G401.6 (cell line): Measurements from ENCODE around the gene MAGI1.
"Not testable (repeated sequence)": the region's sequence is repeated elsewhere in the genome, so short reads cannot be mapped to it uniquely, and the experiment has no call there.

Experiments
- FAIRE-seq: peaks from 2 replicates; lab custom pipeline; 2012; peaks lifted over from hg19 to GRCh38; lab: Jason Lieb, UNC

Gene MAGI1

DNA sequence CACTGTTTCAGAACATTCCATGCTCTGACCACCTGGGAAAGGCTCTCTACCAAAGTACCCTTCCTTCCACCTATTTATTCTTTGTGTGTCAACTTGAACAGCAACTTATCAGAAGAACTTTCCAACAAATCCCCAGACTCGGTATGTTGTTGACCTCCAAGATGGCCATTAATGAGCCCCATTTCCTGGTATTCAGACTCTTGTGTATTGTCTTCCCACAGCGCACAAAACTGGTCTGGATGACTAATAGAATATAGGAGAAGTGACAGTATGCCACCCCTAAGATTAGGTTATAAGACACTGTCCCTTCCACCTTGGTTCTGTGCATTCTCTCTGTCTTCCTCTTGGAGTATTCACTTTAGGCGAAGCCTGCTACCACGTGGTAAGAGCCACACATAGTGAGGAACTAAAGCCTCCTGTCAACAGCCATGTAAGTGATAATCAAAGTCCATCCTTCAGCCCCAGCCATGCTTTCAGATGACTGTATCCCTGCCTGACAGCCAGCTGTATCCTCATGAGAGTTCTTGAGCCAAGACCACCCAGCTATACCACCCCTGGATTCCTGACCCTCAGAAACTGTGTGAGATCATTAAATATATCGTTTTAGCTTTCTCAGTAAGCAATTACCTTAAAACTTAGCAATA is 481.7 kb downstream of the MAGI1 start:
- no peak for FAIRE-seq

DNA sequence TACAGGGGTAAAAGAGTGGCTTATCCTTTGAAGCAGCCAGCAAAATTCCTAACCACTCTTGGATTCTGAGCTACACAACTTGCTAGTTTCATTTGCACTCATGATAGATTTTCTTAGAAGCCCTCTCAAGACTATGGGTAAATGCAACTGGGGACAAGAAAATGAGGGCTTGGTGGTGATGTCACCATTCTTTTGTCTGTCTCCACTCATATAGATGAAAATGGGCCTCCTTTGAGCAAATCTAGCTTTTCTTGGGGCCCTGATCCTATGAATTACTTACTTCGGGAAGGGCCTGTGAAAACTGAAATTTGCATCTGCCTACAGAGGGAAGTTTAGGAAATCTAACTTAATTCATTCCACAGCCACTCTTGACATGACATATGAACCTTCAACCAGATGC is 486.3 kb downstream of the MAGI1 start:
- FAIRE-seq = no peak

DNA sequence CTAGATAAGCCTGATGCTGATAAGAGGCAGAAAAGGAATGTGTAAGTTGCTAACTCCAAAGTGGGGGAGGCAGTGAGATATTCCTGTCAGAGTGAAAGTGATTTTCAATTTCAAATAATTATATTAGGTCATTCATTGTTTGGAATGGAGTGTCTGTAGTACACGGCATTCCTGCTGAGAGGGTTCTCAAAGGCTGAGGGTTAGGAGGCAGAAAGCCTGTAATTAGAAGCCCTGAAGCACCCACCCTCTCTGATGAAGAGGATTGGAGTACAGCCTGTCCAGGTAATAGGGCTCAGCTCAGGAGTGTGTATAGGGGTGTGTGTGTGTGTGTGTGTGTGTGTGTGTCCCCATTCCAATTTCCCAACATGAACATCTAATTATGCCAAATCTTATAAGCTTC is 486.8 kb downstream of the MAGI1 start:
- no peak for FAIRE-seq

DNA sequence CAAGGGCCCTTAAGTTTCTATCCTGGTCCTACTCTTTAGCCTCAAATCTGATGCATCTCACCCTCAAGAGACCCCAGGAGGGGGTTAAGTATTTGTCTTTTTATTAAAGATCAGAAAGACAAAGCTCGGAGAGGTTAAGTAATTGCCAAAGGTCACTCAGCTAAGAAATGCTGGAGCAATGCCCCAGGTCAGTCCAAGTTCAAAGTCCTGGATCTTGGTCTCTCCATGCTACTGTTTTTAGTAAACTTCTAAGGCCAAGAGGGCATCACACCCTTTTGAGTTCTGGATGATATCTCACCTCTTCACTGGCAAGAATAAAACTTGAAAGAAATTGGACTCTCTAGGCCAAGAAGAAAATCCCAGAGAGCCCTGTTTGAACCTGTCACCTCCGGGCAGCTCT is 488.6 kb downstream of the MAGI1 start:
- FAIRE-seq = no peak

DNA sequence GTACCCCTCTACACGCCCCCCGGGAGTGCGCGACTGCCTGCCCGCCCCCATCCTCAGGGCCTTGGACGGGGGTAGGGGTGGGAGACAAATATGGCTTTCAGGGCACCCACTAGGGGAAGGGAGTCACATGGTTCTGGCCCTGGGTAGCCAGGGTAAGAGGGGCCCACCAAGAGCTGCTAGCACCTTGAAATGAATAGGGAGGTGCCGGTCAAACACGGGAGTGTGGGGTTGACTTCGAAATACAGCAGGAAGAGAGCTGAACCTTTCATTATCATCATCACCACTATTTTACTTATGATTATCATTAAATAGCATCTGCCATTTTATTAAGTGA is 489.1 kb downstream of the MAGI1 start:
- FAIRE-seq = no peak

DNA sequence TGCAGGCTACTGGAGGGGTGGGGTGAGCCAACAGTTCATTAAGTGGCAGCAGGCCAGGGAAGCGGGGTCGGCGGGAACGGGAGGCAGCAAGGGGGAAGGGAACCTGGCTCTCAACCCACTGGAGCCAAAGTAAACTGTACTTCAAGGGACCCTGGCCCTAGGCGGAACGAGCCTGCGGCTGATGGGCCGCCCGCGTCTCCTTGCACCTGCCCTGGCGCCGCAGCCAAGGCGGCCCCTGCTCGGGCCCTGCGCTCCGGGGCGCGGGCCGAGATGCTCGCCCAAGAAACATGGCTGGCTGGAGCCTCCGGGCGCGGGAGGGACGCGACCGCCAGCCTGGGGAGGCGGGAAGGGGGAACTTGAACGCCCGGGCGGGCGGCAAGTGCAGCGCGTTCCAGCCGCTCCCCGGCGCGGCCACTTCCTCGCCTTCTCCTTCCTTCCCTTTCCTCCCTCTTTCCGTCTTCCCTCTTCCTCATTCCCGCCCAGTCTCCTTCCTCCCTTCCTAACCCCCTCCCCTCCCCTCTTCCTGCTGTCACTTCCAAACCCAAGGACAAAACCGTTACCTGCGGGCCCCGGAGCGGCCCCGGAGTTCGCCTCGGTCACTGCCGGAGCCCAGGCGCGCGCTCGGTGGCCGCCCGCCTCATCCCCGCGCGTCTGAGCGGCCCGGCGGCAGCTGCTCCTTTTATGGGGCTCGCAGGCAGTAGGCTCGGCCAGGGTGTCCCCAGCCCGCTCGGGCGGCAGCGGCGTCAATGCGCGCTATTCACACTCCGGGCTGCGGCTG is 489.7 kb downstream of the MAGI1 start:
- FAIRE-seq = no peak

DNA sequence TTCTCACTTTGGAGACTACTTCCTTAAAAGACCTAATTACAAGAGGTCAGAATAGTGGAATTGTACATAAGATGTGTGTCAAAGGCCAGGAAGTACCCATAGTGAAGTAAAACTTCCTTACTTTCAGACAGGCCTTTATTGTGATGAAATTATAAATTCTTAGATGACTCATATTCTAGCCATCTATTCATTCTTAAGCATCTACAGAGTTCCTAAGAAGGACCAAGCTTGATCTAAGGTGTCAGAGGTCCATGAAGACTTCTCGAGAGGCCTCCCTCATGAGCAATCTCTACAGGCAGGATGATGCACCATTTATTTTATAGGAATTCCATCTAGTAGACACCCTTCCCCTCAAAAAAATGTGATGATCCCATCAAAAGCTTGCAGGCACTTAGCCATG is 493.3 kb downstream of the MAGI1 start:
- no peak for FAIRE-seq

DNA sequence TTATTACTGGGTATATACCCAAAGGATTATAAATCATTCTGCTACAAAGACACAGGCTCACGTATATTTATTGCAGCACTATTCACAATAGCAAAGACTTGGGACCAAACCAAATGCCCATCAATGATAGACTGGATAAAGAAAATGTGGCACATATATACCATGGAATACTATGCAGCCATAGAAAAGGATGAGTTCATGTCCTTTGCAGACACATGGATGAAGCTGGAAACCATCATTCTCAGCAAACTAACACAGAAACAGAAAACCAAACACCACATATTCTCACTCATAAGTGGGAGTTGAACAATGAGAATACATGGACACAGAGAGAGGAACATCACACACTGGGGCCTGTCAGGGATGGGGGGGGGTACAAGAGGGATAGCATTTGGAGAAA is 495.3 kb downstream of the MAGI1 start:
- not testable (repeated sequence) for FAIRE-seq

DNA sequence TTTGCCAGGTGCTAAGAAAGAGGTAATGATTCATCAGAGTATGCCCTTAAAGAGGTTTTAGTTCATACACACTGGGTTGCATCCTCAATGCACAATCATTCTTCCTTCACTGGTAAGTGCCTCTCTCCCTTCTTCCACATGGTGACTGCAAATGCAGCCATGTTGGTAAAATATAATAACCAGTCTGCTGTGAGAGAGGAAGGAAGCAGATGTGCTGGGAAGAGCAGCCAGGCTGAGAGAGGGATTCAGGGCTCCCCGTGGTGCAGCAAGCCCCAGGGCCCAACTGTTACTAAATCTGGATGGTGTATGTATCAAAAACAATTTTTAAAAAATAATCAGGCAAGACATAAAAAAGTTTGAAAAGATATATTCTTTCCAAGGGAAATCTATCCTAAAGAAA is 498.1 kb downstream of the MAGI1 start:
- no peak for FAIRE-seq

DNA sequence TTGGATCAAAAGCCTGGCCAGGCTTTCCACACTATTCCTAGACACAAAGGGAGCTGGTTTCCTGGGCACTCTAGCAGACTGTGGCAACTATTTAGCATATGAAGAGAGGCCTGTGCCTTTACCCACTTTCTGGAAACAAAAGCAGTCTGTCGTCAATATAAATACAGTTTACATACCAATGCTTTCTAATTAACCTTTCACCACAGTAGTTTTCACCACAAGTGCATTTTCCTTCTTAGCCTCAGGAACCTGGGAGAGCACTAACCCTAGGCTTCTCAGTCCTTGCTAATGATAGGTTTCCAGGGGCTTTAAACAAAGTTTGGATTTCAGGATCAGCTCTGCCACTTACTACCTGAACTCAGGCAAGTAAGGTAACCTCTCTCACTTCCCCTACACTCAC is 499.1 kb downstream of the MAGI1 start:
- FAIRE-seq = no peak

DNA sequence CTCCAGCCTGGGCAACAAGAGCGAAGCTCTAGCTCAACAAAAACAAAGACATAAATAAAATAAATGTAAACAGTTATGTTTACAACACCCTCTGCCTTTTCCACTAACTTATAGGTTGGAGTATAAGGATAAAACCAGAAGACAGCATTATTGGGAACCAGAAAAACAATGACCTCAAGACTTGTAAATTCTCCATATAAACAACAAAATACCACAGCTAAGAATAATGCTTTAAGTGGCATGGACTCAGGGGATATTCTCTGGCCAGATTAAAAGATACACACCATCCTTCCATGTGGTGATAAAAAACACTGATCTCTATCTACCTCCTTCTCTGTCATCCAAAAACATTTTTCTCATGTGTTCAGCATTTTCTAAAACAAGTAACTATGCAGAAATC is 500.6 kb downstream of the MAGI1 start:
- FAIRE-seq = no peak

DNA sequence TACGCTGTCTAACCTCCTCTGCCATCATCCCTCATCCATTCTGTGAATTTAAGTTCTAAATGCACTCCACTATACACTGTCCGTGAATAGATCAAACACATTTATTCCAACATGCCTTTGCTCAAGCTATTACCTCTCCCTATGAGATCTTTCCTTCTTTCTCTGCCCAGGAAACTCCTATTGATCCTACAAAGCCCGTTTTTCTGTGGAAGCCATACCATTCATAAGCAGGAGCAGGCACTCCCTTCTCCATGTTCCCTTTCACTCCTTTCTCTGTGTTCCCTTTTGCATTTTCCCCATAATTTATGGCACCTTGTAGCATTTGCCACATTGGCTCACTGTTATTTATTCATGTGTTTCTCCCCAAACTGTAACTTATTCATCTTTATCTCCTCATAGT is 501.6 kb downstream of the MAGI1 start:
- FAIRE-seq = no peak

DNA sequence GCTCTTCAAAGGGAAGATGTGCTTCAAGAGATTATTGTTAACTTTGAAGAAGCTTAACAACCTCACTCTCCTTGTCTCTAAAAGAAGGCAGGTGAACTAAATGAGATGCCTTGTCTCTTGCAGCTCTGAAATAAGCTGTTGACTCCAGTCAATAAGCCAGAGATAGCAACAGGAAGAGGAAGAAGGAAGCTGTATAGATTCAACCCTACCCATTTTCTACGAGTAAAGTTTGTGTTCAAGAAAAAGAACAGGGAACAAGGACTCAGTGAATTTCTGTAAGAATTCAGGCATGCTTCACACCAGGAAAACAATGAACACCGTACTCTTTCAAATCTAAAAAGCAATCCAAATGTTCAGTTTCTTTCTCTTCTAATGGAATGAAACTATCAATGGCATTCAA is 503.5 kb downstream of the MAGI1 start:
- no peak for FAIRE-seq

DNA sequence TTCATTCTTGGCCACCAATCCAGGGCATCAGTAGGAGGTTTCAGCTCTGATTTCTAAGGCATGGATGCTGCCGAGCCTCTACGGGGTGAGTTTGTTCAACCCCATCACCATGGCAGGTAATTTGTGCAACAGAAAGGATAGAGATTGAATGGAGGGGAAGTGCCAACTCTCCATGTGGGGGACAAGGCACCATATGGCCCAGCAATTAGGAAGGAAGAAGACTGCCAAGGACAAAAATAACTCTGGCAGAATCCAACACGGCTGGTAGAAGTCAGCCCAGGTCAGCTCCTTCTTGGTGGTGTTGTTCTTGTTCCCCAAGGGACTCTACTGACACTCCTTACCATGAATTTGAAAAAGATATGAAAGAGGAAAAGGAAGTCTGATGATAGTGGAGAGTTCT is 503.9 kb downstream of the MAGI1 start:
- FAIRE-seq = no peak

DNA sequence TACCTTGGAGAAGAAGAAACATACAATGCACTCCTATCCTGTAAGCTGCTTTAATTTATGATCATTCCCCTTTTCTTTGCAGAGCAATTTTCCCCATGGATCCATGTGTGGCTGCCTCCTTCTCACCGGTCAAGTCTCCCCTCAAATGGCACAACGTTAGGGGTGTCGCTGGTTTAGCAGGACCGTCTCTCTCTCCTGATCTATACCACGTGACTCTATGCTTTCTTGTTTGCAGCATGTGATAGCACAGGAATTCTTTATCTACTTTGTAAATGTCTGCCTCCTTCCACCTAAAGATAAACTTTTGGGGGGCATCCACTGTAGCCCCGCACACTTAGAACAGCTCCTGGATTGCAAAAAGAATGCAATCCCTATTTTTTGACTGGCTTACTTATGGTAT is 506.0 kb downstream of the MAGI1 start:
- FAIRE-seq = no peak

DNA sequence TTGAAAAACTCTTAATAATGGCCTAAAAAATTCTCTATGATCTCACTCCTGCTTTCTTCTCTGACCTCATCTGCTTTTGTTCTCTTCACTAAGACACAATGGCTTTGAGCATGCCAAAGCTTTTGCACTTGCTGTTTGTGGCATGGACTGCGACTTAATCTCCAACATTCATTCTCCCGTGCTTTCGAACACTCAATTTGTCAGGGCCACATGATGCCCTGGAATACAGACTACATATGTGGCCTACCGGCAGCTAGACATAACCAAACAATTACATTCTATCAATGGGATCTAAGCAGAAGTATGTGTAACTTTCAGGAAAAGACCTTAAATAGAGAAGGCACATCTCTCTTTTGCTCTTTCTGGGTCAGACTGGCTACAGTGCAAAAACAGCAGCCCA is 506.5 kb downstream of the MAGI1 start:
- FAIRE-seq = no peak

DNA sequence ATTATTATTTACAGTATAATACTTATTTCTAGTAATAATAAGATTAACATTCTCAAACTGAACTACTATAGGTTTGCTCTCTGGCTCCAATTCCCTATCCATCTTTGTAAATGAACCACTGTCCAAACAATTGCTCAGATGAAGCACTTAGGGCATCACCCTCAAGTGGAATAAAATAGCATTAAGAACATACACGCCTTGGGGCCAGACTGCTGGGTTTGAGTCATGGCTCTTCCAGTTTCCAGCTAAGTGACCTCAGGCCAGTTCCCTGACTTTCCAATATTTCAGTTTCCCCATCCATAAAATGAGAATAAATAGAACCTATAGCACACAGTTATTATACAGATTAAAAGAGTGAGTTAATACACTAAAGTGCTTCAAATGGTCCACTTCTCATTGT is 507.2 kb downstream of the MAGI1 start:
- no peak for FAIRE-seq

DNA sequence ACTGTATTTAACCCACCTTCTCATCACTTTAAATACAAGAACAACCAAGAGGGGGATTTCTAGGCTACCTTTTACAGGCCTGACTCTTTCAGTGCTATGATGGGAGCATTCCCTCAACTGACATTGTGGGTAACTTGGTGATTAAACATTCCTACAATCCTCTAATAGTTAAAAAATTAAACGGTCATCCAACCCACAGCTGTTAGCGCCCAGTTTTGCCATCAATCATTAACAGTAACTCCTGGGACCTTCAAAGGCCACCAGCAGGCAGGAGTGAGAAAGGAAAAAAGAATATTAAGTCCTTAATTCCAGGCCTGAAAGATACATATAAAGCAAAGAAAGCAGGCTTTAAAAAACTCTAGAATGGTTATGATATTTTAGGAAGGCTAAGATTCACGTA is 512.1 kb downstream of the MAGI1 start:
- FAIRE-seq = no peak

DNA sequence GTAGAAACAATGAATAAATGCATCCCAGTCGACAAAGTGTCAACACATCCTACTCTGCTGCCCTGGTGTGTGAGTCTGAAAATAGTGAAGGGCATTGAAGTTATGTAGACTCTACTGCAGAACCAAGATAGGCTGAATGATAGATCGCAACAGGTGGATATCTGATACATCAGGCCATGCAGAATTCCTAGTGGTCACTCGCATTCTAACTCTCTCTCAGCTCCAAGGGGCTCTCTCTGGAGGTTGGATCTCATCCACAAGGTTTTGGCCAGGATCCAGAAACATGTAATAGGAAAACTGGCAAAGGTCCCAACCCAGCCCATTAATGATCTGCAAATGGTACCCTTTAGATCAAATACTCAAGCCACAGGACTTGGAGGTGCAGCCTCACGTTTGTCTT is 514.1 kb downstream of the MAGI1 start:
- no peak for FAIRE-seq

DNA sequence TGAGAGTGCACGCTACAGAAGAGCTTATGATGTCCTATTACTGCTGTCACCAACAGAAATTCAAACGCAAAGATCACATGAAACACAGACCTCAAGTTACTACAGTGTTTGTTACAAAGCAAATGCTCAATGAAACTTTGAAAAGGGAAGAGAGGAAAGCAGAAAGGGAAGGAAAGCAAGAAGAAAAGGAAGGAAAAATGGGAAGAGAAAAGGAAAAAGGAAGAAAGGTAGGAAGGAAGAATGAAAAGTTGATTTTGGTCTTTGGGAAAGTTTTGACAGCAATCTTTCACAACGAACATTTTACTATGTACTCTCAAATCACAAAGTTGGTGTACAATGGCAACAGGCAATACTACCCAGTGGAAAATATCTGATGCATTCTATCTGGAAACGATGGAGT is 514.8 kb downstream of the MAGI1 start:
- FAIRE-seq = no peak

DNA sequence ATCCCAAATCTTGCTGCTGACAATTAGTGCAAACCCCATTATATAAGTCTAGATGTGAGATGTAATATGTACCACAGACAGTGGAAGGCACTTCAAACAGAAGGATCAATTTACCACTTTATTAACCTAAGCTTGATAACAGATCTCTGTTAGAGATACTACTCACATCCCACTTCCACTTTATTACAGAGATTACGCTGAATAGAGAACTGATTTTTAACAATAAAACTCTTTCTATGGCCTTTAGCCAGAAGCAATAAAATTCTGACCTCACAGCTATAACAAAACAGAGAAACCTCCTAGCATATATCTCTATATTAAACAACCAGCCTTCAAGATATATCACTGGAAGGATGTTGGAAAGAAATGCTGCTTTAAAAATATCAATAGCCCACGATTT is 517.7 kb downstream of the MAGI1 start:
- no peak for FAIRE-seq

DNA sequence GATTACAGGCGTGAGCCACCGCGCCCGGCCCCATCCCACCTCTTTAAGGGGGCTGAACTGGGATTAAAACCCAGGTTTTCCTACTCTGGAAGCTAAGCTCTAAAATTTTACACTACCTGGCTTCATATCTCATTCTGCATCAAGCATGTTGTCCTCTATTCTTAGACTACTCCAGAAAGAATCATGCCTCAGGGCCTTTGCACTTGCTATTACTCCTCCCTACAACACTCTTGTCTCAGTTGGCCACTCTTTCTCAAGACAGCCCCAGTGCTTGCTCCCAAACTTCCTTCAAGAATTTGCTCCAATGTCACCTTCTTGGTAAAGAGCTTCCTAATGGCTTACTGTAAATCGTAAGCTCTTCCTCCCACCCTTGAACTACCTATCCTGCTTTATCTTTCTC is 521.7 kb downstream of the MAGI1 start:
- FAIRE-seq = no peak

DNA sequence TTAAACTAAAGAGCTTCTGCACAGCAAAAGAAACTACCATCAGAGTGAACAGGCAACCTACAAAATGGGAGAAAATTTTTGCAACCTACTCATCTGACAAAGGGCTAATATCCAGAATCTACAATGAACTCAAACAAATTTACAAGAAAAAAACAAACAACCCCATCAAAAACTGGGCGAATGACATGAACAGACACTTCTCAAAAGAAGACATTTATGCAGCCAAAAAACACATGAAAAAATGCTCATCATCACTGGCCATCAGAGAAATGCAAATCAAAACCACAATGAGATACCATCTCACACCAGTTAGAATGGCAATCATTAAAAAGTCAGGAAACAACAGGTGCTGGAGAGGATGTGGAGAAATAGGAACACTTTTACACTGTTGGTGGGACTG is 524.4 kb downstream of the MAGI1 start:
- not testable (repeated sequence) for FAIRE-seq

DNA sequence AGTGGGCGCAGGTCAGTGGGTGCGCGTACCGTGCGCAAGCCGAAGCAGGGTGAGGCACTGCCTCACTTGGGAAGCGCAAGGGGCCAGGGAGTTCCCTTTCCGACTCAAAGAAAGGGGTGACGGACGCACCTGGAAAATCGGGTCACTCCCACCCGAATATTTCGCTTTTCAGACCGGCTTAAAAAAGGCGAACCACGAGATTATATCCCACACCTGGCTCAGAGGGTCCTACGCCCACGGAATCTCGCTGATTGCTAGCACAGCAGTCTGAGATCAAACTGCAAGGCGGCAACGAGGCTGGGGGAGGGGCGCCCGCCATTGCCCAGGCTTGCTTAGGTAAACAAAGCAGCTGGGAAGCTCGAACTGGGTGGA is 529.3 kb downstream of the MAGI1 start:
- not testable (repeated sequence) for FAIRE-seq
